Activated naive CD4-positive, alpha-beta T cell treated with anti-CD3 and anti-CD28 coated beads, Interleukin-2, amount 50 U/mL, for 72 hours (primary cell): ENCODE measurements around the gene CAND2. TPM values are rescaled to one million over a fixed set of nuclear protein-coding genes. Genes with fewer than 3 reads are reported as not detected.
"Not testable (repeated sequence)": the region's sequence is repeated elsewhere in the genome, so short reads cannot be mapped to it uniquely, and the experiment has no call there.

Experiments
- ATAC-seq, 2 donors: fragments of 150-1000 bp; cut with Tn5 transposase; 2 replicates each; pipeline ENCODE4 v1.10.0; 2021; ENCODE audit warnings: mild to moderate bottlenecking in 2 of 2, moderate library complexity in 2 of 2
- DNase-seq, 2 donors: peaks; one replicate each; pipeline ENCODE4 v3.0.0; 2021 to 2022; ENCODE audit warnings: low spot score in 2 of 2
- H3K27ac Mint-ChIP-seq, 2 donors: one replicate each; pipeline ENCODE4 v1.8.0; 2022; ENCODE audit warnings: mild to moderate bottlenecking in 2 of 2, mixed read lengths in 2 of 2
- H3K36me3 Mint-ChIP-seq, 2 donors: one replicate each; pipeline ENCODE4 v1.8.0; 2022; ENCODE audit warnings: mixed read lengths in 2 of 2
- H3K9me3 Mint-ChIP-seq, 2 donors: one replicate each; pipeline ENCODE4 v1.8.0; 2022; ENCODE audit warnings: mixed read lengths in 2 of 2
- total RNA-seq, 2 donors: library from RNA; stranded (reverse); gene quantifications; one replicate each; pipeline ENCODE4 v1.2.3, GENCODE V29; 2022

The CAND2 gene
- total RNA-seq, 2 donors from 2014 or later = 1.8 to 2.5 TPM

DNA sequence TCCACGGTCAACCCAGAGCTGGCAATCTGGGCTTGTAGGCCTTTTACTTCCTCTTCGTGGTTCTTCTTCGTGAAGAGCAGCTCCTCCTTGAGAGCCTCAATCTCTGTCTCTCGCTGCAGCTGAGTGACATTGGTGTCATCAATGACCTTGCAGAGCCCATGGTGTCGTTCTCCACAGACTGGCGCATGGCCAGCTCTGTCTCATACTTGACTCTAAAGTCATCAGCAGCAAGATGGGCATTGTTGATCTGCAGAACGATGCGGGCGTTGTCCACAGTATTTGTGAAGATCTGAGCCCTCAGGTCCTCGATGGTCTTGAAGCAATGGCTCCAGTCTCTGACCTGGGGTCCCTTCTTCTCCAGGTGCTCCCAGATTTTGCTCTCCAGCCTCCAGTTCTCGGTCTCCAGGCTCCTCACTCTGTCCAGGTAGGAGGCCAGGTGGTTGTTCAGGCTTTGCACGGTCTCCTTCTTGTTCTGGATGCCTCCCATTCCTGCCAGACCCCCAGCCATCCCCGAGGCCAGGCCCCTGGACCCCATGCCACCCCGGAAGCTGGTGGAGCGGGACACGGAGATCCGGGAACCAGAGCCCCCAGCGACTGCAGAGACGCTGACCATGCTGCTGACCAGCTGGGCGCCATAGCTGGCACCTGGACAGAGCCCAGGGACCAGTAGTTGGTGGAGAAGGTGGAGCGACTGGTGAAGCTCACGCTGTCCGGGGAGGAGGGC lies 8.4 kb upstream of the CAND2 start:
- H3K27ac Mint-ChIP-seq, ATAC-seq, DNase-seq: not testable (repeated sequence)

DNA sequence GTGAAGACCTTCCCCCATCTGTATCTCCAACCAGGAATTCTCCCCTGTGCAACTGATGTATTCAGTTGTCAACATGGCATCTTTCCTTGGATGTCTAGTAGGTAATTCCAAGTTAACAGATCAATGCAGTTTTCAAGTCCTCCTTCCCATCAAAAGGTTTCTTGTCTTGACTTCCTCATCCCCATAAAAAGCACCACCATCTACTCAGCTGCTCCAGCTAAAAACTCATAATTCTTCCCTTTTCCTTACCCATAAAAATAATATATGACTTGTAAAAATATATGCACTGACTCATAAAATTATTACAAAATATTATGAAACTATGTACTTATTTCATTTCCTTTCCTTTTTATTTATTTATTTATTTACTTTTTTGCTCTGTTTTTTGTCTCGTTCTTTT lies 5.0 kb upstream of the CAND2 start:
- Mint-ChIP-seq H3K9me3 (no peaks in the 10 kb centered on the region), H3K36me3 (no peaks in the 10 kb centered on the region), H3K27ac (no peak overlapping the region)
- ATAC-seq (no peak), DNase-seq (no peak)

More for the DNA sequence above, 8.4 kb upstream of the CAND2 start:
- not testable (repeated sequence) for H3K9me3 Mint-ChIP-seq, H3K36me3 Mint-ChIP-seq

DNA sequence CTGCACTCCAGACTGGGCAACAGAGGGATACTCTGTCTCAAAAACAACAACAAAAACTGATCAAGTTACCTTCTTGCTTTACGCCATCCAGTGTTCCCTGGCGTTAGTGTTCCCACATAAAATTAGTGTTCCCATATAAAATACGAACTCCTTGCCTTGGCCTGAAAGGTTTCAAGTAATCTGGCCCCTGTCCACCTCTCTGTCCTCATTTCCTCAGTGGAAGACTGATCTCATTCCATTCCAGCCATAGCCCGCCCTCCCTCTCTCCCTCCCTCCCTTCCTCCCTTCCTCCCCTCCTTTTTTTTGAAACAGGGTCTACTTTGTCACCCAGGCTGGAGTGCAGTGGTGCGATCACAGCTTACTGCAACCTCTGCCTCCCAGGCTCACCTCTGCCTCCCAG lies 2.8 kb upstream of the CAND2 start:
- Mint-ChIP-seq H3K36me3 (no peaks in the 10 kb centered on the region), H3K27ac (no peak overlapping the region), H3K9me3 (no peaks in the 10 kb centered on the region)
- ATAC-seq = no peak
- no peak for DNase-seq

DNA sequence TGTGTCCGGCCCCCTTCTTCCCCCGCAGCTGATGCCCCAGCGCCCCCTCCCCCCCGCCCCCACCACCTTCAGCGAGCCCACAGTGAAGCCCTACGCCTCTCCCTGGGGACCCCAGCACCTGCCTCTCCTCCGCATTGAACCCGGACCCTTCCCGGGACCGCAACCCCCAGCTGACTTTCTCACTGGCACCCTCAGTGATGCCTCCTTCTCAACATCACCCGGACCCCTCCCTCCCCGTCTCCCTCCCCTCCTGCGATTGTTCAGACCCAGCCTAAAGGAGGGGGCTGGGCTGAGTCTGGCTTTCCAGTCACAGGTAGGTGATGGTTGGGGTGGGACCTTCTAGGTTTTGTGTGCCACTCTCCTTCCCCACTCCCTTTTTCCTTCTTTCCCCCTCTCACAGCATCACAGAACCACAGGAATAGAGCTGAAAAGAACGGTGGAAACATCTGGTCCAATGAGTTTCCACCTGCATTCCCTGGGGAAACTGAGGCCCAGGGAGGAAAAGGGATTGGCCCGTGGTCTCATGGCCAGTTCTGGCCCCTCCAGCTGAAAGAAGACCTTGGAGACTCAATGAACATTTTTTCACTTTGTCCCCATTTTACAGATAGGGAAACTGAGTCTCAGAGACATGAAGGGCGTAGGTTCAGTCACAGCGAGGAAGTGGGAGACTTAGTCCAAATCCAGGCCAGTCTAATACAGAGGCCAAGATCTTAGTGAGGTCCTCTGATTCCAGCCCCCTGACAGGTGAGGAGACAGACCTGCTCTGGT lies 828 bp downstream of the CAND2 start:
- ATAC-seq = no peak
- no peak overlapping the region for H3K27ac Mint-ChIP-seq
- no peaks in the 10 kb centered on the region for H3K9me3 Mint-ChIP-seq
- no peak for DNase-seq
- no peaks in the 10 kb centered on the region for H3K36me3 Mint-ChIP-seq

DNA sequence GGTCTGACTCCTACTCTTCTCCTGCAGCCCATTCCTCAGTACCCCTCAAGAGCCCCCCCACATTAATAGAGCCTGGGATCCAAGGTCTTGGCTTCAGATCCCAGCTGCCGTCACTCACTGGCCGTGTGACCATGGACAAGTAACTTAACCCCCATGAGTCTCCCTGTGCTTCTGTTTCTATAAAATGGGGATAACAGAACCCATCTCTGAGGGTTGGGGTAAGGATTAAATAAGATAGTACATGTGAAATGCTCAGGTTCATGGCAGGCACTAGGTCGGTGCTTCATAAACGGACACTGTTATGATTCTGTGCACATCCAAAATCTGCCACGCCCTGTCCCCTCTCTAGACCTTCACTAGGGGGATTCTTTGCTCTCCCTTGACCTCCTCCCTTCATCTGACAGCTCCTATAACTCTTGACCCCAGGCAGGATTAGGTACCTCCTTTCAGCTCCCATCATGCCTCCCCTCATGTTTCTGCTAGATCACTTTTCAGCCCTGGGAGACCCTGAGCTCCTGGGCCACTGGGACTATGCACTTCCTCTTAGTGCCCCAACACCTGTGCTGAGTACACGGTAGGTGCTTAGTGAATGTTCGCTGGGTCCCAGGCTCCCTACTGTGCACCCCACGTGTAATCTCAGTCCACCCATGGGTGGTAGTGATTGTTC lies 1.5 kb downstream of the CAND2 start:
- no peak for ATAC-seq
- no peaks in the 10 kb centered on the region for H3K36me3 Mint-ChIP-seq
- DNase-seq = no peak
- no peak overlapping the region for H3K27ac Mint-ChIP-seq
- no peaks in the 10 kb centered on the region for H3K9me3 Mint-ChIP-seq

DNA sequence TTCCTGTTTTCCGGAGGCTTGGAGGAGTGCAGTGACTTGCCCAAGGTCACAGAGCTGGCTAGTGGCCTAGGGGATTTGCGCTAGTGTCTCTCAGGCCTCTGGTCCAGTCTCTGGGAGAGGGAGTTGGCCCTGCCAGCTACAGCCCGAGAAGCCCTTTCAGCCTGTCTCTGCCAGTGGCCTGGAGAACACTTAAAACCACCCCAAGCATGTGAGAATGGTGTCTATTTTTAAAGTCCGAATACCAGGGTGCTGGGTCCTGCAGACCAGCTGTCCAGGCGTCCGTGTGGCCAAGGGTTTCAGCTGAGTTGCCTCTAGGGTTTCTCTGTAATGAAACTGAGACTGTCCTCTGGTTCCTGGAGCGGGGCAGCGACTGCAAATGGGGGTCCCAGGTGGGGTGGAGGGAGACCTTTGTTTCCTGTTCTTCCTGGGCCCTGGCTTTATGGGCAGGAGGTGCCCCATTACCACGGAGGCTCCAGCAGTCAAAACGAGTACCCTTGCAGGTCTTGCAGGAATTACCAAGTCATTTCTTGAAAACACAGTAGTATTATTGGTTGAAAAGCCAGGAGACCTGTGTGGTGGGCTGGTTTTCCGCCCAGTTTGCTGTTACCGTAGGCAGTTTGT lies 2.2 kb downstream of the CAND2 start:
- DNase-seq (no peak), ATAC-seq (no peak)
- H3K9me3 Mint-ChIP-seq = no peaks in the 10 kb centered on the region
- H3K36me3 Mint-ChIP-seq = no peaks in the 10 kb centered on the region
- no peak overlapping the region for H3K27ac Mint-ChIP-seq

DNA sequence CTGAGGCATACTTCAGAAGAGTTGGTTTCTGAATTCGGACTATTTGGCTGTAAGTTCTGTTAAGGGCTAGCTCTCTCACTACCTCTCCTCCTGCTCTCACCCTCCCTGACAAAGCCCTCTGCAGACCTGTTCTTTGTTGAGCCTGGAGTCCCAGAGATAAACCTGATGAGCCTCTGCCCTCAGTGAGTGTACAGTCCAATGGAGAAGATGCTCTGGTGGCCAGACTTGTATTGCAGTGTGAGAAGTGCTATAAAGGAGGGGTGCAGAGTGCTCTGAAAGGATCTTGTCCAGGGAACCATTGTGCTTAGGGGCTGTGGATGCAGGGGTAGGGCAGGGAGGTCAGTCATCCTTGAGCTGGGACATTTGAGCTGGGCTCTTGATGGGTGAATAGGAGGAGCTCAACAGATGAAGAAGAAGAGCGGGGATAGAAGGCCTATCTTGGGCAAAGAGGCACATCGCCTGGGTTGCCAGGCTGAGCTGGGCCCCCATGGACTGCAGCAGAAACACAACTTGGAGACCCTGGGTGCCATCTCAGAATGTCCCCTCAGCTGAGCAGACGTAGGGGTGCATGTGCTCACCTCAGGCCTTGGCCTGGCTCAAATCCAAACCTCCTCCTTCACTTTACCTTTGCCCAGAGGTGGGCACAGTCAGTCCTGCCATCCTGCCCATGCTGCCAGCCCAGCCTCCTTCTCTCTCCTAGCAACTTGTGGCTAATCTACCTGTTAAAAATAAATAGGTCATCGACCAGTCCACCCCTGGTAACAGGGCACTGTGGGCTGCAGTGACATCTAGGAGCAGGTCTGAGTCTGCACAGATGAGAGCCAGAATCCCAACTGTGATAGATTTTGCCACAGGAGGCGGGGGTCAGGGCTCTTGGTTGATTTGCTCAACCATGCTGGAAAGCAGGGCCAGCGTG lies 3.3 kb downstream of the CAND2 start:
- Mint-ChIP-seq H3K36me3 (no peaks in the 10 kb centered on the region), H3K27ac (no peak overlapping the region), H3K9me3 (no peaks in the 10 kb centered on the region)
- DNase-seq (peak in 1 of 2 donors; percentile 31), ATAC-seq (peak in 1 of 2 donors; percentile 30)

DNA sequence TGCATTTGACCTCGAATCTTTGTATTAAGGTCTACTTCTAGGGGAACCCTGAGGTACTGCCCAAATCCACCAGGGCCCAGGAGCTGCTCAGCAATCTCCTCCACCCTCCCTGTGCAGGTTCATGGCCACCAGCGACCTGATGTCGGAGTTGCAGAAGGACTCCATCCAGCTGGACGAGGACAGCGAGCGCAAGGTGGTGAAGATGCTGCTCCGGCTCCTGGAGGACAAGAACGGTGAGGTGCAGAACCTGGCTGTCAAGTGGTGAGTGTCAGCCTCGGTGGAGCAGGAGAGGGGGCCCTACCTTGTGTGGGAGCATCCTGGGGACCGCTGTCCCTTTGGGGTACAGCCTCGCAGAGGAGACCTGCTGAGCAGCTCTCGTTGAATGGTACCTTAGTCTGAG lies 6.9 kb downstream of the CAND2 start:
- Mint-ChIP-seq H3K9me3 (no peaks in the 10 kb centered on the region), H3K36me3 (no peaks in the 10 kb centered on the region), H3K27ac (no peak overlapping the region)
- DNase-seq = no peak
- no peak for ATAC-seq

DNA sequence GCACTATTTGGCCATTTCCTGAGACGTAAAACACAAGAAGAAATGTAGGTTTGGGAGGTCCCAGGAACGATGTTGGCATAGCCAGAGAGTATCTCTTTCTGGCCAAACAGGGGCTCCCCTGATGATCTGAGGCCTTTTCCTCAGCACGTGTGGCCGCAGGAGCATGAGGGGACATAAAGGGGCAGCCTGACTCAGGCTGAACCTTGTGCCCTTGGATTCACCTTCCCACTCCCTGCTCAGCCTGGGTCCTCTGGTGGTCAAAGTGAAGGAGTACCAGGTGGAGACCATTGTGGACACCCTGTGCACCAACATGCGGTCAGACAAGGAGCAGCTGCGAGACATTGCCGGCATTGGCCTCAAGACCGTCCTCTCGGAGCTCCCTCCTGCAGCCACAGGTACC lies 10.6 kb downstream of the CAND2 start:
- no peak for ATAC-seq
- no peaks in the 10 kb centered on the region for H3K9me3 Mint-ChIP-seq

DNA sequence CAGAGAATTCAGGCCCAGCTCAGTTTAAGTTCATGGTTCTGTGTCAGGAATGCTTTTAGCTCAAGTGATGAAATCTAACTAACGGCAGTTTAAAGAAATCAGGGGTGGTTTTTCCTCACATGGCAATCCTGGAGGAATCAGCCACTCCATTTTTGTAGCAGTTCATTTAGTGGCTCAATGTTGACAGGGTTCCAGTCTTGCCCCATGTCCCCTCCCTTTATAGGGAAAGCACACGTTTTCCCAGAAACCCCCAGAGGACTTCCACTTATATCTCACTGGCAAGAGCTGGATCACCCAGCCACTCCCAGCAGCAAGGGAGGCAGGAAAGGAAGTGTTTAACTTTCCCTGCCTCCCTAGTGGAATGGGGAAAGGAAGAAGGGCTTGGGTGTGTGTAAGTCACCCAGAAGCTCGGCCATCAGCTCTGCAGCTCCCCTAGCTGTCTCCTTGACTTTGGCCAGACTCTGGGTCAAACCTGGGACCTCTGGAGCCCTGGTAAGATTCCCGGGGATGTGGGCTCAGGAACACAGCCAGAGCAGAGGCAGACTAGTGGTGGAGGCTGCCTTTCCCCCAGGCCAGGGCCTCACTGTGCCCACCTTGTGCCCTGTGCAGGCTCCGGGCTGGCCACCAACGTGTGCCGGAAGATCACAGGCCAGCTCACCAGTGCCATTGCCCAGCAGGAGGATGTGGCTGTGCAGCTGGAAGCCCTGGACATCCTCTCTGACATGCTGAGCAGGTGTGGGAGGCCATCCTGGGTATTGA lies 11.3 kb downstream of the CAND2 start:
- ATAC-seq (no peak), DNase-seq (no peak)
- Mint-ChIP-seq H3K36me3 (no peaks in the 10 kb centered on the region), H3K27ac (no peak overlapping the region), H3K9me3 (no peaks in the 10 kb centered on the region)

More for the DNA sequence above, 10.6 kb downstream of the CAND2 start:
- DNase-seq = no peak
- no peak overlapping the region for H3K27ac Mint-ChIP-seq
- H3K36me3 Mint-ChIP-seq = no peaks in the 10 kb centered on the region

DNA sequence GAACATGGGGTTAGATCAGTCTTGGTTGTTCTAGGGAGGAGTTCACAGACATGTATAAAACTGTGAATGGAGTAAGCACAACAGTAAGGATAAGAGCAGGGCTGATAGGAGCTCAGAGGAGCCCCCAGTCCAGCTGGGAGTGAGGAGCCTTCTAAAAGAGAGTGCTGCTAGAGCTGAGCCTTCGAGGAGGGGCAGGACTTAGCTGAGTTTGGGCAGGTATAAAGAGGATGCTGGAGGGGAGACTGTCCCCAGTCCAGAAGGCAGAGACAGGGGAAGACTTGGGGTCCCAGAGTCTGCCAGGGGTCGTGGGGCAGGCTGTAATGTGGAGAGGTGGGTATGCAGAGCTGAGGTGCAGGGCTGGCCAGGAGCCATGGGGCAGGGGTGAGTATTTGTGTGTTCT lies 12.1 kb downstream of the CAND2 start:
- DNase-seq (no peak), ATAC-seq (no peak)
- Mint-ChIP-seq H3K36me3 (no peaks in the 10 kb centered on the region), H3K9me3 (no peaks in the 10 kb centered on the region), H3K27ac (peak overlapping the region in 1 of 2 donors; percentile 25)

DNA sequence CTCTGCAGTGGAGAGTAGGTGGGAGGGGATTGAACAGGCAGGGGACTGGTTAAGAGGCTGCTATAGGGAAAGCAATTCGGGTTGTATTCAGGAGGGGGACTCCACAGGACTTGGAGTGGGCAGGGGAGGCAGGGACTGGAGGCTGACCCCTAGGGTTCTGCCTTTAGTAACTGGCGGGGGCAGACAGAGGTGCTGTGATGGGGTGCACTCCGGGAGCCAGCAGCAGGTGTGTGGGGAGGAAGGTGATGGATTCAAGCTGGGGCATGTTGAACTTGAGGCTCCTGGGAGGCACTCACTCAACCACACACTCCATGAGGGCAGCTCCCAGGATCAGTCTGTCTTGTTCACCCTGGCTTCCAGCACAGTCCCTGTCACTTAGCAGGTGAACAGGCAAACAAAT lies 12.5 kb downstream of the CAND2 start:
- Mint-ChIP-seq H3K27ac (no peak overlapping the region), H3K36me3 (no peaks in the 10 kb centered on the region), H3K9me3 (no peaks in the 10 kb centered on the region)
- DNase-seq (no peak), ATAC-seq (no peak)

DNA sequence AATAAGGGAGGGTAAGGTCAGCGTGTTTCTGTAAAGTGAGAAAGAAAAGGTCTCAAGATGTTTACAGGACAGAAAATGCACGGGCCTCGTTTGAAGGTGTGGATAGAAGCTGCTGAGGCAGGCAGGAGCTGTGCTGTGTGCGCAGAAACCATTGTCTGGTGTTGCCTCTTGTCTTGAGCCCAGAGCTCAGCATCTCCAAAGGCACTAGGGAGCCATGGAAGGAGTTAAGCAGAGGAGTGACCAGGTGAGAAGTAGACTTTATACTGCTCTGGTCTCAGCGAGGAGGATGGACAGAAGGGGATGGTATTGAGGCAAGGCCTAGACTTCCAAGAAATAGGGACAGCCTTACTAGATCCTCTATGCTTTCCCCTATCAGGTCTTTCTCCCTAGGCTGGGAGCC lies 13.0 kb downstream of the CAND2 start:
- ATAC-seq (no peak), DNase-seq (no peak)
- Mint-ChIP-seq H3K36me3 (no peaks in the 10 kb centered on the region), H3K27ac (no peak overlapping the region), H3K9me3 (no peaks in the 10 kb centered on the region)

DNA sequence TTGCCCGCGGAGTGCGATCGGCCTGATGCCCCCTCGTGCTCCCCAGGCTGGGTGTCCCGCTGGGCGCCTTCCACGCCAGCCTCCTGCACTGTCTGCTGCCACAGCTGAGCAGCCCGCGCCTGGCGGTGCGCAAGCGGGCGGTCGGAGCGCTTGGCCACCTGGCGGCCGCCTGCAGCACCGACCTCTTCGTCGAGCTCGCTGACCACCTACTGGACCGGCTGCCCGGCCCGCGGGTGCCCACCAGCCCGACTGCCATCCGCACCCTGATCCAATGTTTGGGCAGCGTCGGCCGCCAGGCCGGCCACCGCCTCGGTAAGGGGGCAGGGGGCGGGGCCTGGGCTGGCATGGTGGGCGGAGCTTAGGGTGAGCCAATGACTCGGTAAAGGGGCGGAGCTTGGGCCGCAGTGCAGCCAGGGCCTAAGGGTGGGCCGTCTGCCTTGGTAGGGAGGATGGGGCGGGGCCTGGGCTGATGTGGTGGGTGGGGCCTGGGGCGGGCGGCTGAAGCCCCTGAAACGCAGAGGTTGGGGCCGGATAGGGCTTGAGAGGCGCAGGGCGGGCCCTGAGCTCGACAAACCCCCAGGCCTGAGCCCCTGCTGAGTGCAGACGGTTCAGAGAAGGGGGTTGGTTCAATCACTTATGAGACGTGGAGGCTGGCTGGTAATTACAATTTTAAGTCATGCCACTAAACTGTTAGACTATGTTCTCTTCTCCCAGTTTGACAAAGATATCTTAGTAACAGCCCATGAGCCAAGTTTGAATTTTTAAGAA lies 13.7 kb downstream of the CAND2 start:
- DNase-seq = peak; percentile 88 to 95
- ATAC-seq = peak; percentile 98 to 99
- no peaks in the 10 kb centered on the region for H3K36me3 Mint-ChIP-seq
- no peak overlapping the region for H3K27ac Mint-ChIP-seq
- H3K9me3 Mint-ChIP-seq = no peaks in the 10 kb centered on the region

DNA sequence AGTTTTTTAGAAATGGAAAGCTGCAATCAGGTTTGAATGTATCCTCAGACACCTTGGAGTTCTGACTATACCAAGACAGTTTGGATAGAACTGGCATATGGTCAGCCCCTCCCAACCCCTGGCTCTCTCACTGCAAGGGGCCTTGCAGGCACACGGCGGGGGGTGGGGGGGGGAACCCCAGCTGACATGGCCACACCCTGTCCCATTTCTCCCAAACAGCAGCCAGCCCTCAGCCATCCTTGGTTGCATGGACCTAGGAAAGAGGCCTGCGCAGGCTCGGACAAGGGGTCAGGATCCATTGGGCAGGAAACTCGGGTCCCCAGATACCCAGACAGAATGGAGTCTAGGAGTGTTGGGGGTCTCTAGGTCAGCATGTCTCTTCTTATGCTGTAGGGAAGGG lies 14.5 kb downstream of the CAND2 start:
- no peak for DNase-seq
- Mint-ChIP-seq H3K27ac (no peak overlapping the region), H3K36me3 (no peaks in the 10 kb centered on the region), H3K9me3 (no peaks in the 10 kb centered on the region)
- no peak for ATAC-seq
